Measurements from ENCODE around the gene DBNDD1. TPM values are rescaled to one million over a fixed set of nuclear protein-coding genes. Genes with fewer than 3 reads are reported as not detected.
A peak's percentile ranks its signal among the peaks of the same experiment; 100 is the strongest.

DBNDD1 gene
- total and polyA plus RNA-seq, 2 donors (not counting 3 experiments of a cell fraction or from before 2014, with no cell fraction given), result 28.2 to 45.7 TPM

DNA sequence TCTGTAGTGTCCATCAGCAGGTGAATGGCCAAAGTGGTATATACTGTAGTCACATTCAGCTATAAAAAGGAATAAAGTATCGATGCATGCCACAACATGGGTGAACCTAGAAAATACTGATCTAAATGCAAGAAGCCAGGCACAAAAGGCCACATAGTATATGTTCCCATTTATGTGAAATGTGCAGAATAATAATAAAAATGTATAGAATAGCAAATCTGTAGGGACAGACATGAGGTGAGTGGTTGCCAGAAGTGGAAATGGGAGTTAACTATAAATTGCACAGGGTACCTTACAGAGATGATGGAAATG, 23.1 kb downstream of the DBNDD1 start:
- no peak overlapping the region for H3K4me3 ChIP-seq (replicated peaks in 1 of 3; ENCODE audit: insufficient read depth in 1 of 3, low read depth in 1 of 3, low read length in 3 of 3)
- H3K9ac ChIP-seq (replicated peaks; ENCODE audit: extremely low read depth, insufficient read depth, low read length), result no peak overlapping the region
- DNase-seq (ENCODE audit: low read depth, low spot score) (no peak), FAIRE-seq (no peak)
- H3K27me3 ChIP-seq (ENCODE audit: control insufficient read depth in 2 of 2, insufficient read depth in 2 of 2, low read length in 2 of 2), result no peaks in the 10 kb centered on the region
- no peak overlapping the region for H3K4me2 ChIP-seq (ENCODE audit: insufficient read depth, low read length)
- H3K9me3 ChIP-seq (replicated peaks; ENCODE audit: control insufficient read depth, insufficient read depth, low read length), result peaks cover 13% of the 10 kb centered on the region
- no peaks in the 10 kb centered on the region for H3K9me1 ChIP-seq (replicated peaks; ENCODE audit: control insufficient read depth, extremely low read depth, insufficient read depth, low read length)
- H3K27ac ChIP-seq (ENCODE audit: insufficient read depth, low read depth, low read length), result peak overlapping the region; percentile 70
- TF ChIP-seq POLR2A (IDR thresholded peaks at IDR 0.05; ENCODE audit: low read depth, low read length), result no peak
- TF ChIP-seq GATA2 (IDR thresholded peaks at IDR 0.05; ENCODE audit: insufficient read depth, insufficient read length, low read depth, low read length), result no peak
- no peak for TF ChIP-seq POLR2AphosphoS5 (IDR thresholded peaks at IDR 0.05; ENCODE audit: insufficient read depth, low read depth, low read length)
- TF ChIP-seq, protein P1, sequence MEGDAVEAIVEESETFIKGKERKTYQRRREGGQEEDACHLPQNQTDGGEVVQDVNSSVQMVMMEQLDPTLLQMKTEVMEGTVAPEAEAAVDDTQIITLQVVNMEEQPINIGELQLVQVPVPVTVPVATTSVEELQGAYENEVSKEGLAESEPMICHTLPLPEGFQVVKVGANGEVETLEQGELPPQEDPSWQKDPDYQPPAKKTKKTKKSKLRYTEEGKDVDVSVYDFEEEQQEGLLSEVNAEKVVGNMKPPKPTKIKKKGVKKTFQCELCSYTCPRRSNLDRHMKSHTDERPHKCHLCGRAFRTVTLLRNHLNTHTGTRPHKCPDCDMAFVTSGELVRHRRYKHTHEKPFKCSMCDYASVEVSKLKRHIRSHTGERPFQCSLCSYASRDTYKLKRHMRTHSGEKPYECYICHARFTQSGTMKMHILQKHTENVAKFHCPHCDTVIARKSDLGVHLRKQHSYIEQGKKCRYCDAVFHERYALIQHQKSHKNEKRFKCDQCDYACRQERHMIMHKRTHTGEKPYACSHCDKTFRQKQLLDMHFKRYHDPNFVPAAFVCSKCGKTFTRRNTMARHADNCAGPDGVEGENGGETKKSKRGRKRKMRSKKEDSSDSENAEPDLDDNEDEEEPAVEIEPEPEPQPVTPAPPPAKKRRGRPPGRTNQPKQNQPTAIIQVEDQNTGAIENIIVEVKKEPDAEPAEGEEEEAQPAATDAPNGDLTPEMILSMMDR (IDR thresholded peaks at IDR 0.05; ENCODE audit: extremely low read depth in 1 of 2, insufficient read depth in 1 of 2, low read depth in 1 of 2, low read length in 2 of 2), result no peak
- no peak for TF ChIP-seq FOS (IDR thresholded peaks at IDR 0.05; ENCODE audit: borderline replicate concordance, insufficient read depth, low read length)
- no peak for TF ChIP-seq MYC (IDR thresholded peaks at IDR 0.05; ENCODE audit: low read depth, low read length)
- no peak for TF ChIP-seq JUN (IDR thresholded peaks at IDR 0.05; ENCODE audit: borderline replicate concordance, insufficient read depth, insufficient read length, low read depth)
- TF ChIP-seq, protein P2, sequence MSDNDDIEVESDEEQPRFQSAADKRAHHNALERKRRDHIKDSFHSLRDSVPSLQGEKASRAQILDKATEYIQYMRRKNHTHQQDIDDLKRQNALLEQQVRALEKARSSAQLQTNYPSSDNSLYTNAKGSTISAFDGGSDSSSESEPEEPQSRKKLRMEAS (IDR thresholded peaks at IDR 0.05; ENCODE audit: insufficient read depth, insufficient read length), result no peak
- TF ChIP-seq EZH2 (IDR thresholded peaks at IDR 0.05; ENCODE audit: borderline replicate concordance, low read depth, low read length, severe bottlenecking), result no peak
- H3K79me2 ChIP-seq (ENCODE audit: control insufficient read depth, insufficient read depth, low read length), result no peaks in the 10 kb centered on the region
- H2AFZ ChIP-seq (ENCODE audit: low read depth, low read length), result no peak overlapping the region
- no peaks in the 10 kb centered on the region for H3K4me1 ChIP-seq (ENCODE audit: control insufficient read depth, extremely low read depth, insufficient read depth, low read length)
- BruUV-seq (replicated peaks), result no TSS peak
- no peaks in the 10 kb centered on the region for H4K20me1 ChIP-seq (replicated peaks; ENCODE audit: control insufficient read depth, extremely low read depth, insufficient read depth, low read length)
- intact Hi-C loops (cut with micrococcal nuclease), result no loop called here
- peaks cover 7 to 17% of the 10 kb centered on the region in 2 experiments for H3K36me3 ChIP-seq (ENCODE audit: control insufficient read depth in 2 of 2, extremely low read depth in 1 of 2, insufficient read depth in 2 of 2, low read length in 2 of 2)
- POLR2A ChIA-PET, result no interaction called here
- dilution Hi-C loops (cut with MboI; ENCODE audit: extremely low pct_ligation_motif_present, low sequenced_read_pairs), result no loop called here
- CTCF ChIA-PET, result no interaction called here
